Body of pancreas (tissue), 4 donors: ENCODE results near the gene ZNF79.

Experiments used
- CTCF ChIP-seq, 7 experiments: fragments of 450-650 bp in 4 of 7; fragments of 200-600 bp in 3 of 7; sonication (generic) in 3 of 7; IDR thresholded peaks; one replicate each; pipeline ENCODE4 v1.5.1; 2016 to 2019; ENCODE audit warnings: antibody characterized with exemption in 7 of 7
- POLR2A ChIP-seq, 3 donors: fragments of 450-650 bp; IDR thresholded peaks; one replicate each; pipeline ENCODE4 v1.6.1; 2016; ENCODE audit warnings: antibody characterized with exemption in 3 of 3, mild to moderate bottlenecking in 2 of 3

GRCh38 chr9:127418037-127418471 lies 6.1 kb upstream of the ZNF79 start:
- peak in 2 of 7 experiments; percentile 11 to 17 for TF ChIP-seq CTCF (IDR thresholded peaks at IDR 0.05)
- no peak for TF ChIP-seq POLR2A (IDR thresholded peaks at IDR 0.05)
